Activated CD8-positive, alpha-beta memory T cell treated with anti-CD3 and anti-CD28 coated beads, Interleukin-2, amount 50 U/mL, for 1 hour (primary cell): ENCODE results near the gene CCDC91.

Experiments
- DNase-seq: peaks from one replicate; pipeline ENCODE4 v3.0.0-alpha.2; 2020; ENCODE audit errors: extremely low read depth

CCDC91 gene

DNA sequence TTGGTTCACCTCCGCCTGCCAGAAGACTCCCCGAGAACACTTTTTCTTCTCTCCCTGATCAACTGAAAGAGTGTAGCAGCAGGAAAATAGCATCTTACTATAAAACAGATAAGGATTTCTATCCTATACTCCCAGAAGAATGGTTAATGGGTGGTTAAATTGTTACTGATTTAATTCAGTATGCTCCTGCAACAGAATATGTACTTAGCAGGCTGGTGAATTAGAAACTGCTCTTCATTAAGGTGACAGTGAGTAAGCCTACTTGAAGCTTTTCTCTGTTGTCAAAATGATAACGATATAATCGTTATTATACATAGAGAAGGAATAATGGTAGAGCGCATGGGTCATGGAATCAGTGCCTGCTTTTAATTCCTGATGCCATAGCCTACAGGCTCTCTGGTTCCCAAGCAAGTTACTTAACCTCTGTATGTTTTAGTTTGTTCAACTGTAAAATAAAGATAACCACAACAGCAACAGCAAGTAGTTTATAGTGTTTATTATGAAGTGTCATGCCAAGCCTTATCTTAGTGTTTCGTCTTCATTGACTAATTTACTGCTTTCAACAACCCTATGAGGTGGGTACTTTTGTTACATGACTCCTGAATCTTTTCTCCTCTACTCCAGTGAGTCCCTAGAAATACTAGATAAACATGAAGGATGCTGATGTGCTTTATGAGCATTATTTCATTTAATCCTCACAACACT lies 392.6 kb downstream of the CCDC91 start:
- DNase-seq: no peak

GRCh38 chr12:28583701-28584261 lies 393.5 kb downstream of the CCDC91 start:
- DNase-seq: no peak

DNA sequence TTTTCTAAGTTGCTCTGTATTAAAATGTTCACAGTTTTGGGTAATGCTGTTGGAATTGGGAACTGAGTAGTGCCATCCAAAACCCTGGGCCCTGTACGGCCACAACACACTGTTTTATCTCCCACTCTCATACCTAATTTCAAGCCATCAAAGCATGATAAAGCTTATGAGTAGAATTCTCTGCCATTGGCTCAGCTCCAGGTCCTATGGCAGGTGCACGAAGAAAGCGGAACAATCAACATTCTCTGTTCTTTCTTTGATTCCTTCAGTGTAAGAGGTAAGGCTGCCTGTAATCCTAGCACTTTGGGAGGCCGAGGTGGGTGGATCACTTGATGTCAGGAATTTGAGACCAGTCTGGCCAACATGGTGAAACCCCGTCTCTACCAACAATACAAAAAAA lies 394.9 kb downstream of the CCDC91 start:
- DNase-seq: no peak

DNA sequence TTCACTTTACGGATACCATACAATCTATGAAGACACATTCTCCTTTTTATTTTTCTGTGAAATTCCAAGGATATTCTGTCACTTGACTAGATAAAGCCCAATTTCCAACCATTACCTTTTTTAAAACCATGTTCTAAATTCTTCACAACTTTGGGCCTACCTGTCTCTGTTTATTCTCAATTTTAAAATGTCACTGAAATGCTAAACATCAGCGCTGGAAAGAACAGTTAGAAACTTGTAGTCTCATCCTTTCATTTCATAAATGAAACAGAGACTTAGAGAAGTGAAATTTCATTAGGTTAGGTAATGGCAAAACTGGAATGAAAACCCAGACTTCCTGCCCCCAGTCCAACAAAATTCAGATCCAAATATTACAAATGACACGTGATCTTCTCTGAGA lies 396.2 kb downstream of the CCDC91 start:
- DNase-seq: no peak

GRCh38 chr12:28591831-28592230 lies 401.6 kb downstream of the CCDC91 start:
- DNase-seq: no peak
